Lung (tissue), 12 donors: ENCODE results near the gene PTPRJ. TPM values are rescaled to one million over a fixed set of nuclear protein-coding genes. Genes with fewer than 3 reads are reported as not detected.

Source experiments
- ATAC-seq: fragments of 200-7000 bp; cut with Tn5 transposase; one replicate; pipeline ENCODE4 v1.9.1; 2020; ENCODE audit warnings: moderate number of reproducible peaks; ENCODE audit not compliant: insufficient read depth, low FRiP score
- DNase-seq, 3 donors: peaks; one replicate each; pipeline ENCODE4 v3.0.0-alpha.2; 2013 to 2017
- H3K27ac ChIP-seq, 2 donors: one replicate each; pipeline ENCODE4 v1.5.1; 2013; ENCODE audit warnings: mild to moderate bottlenecking in 2 of 2, moderate library complexity in 2 of 2, control low read depth in 1 of 2, inconsistent platforms in 1 of 2, low read depth in 1 of 2, low read length in 1 of 2
- H3K27me3 ChIP-seq, 3 donors: one replicate each; pipeline ENCODE4 v1.5.1; 2013; ENCODE audit warnings: low read length in 2 of 3; ENCODE audit not compliant: control insufficient read depth in 3 of 3, insufficient read depth in 3 of 3
- H3K36me3 ChIP-seq, 4 donors: one replicate each; pipeline ENCODE4 v1.5.1; 2013; ENCODE audit warnings: low read length in 4 of 4, mild to moderate bottlenecking in 1 of 4, moderate library complexity in 1 of 4; ENCODE audit not compliant: control insufficient read depth in 4 of 4, insufficient read depth in 4 of 4
- H3K4me1 ChIP-seq, 5 donors: one replicate each; pipeline ENCODE4 v1.5.1; 2013; ENCODE audit warnings: low read length in 5 of 5, mild to moderate bottlenecking in 2 of 5, moderate library complexity in 1 of 5; ENCODE audit not compliant: control insufficient read depth in 5 of 5, insufficient read depth in 5 of 5
- H3K4me3 ChIP-seq: one replicate; pipeline ENCODE4 v1.5.1; 2013; ENCODE audit warnings: mild to moderate bottlenecking, control low read depth, moderate library complexity
- H3K9ac ChIP-seq, 2 donors: one replicate each; pipeline ENCODE4 v1.5.1; 2013; ENCODE audit warnings: low read length in 2 of 2, control low read depth in 1 of 2; ENCODE audit not compliant: insufficient read depth in 1 of 2
- H3K9me3 ChIP-seq, 4 donors: one replicate each; pipeline ENCODE4 v1.5.1; 2013; ENCODE audit warnings: low read length in 3 of 4, mild to moderate bottlenecking in 1 of 4, moderate library complexity in 1 of 4; ENCODE audit not compliant: control insufficient read depth in 4 of 4, insufficient read depth in 3 of 4
- CTCF ChIP-seq: IDR thresholded peaks from 2 replicates; pipeline ENCODE4 v1.5.1; 2012; ENCODE audit warnings: mild to moderate bottlenecking; ENCODE audit errors: control extremely low read depth, extremely low read depth
- WGBS, 2 donors: extraction: QIAGEN DNeasy Blood & Tissue Kit; methylation state at CpG; one replicate each; pipeline ENCODE4 v1.1.7; 2013; 5-methylcytosine and 5-hydroxymethylcytosine counted together
- polyA plus RNA-seq, 2 donors: library from polyadenylated mRNA; stranded (reverse); fragments of 200-250 nt; gene quantifications; one replicate each; pipeline ENCODE4 v1.2.1, GENCODE V29; 2013
- total RNA-seq, 2 donors: library from RNA; depleted of rRNA in 1 of 2; stranded (reverse); fragments of >200 nt in 1 of 2; gene quantifications; one replicate each; pipeline ENCODE4 v1.2.1, GENCODE V29; 2014 to 2021
- donor health status: control.
- donor health status: control.
- donor health status: Bipolar disorder and iron deficiency.
- donor health status: healthy.
- donor health status: DM: yes; HTN: yes; CAD: no.

Gene PTPRJ
- total and polyA plus RNA-seq, 4 donors, result 3.9 to 51.4 (median 32.0) TPM

GRCh38 chr11:47969401-47969800 lies 11.0 kb upstream of the PTPRJ start:
- WGBS, 2 donors, result 93 to 94% methylated on average over 8 of the region's 8 CpGs
- no peak overlapping the region for H3K9ac ChIP-seq
- ATAC-seq, result no peak
- no peak for DNase-seq
- H3K9me3 ChIP-seq, result no peaks in the 10 kb centered on the region
- no peak for TF ChIP-seq CTCF
- H3K27ac ChIP-seq, result no peak overlapping the region
- no peaks in the 10 kb centered on the region for H3K36me3 ChIP-seq
- peaks cover 0 to 5% (median 3%) of the 10 kb centered on the region in 5 donors for H3K4me1 ChIP-seq
- no peaks in the 10 kb centered on the region for H3K27me3 ChIP-seq
- no peak overlapping the region for H3K4me3 ChIP-seq

GRCh38 chr11:47971501-47971900 lies 8.9 kb upstream of the PTPRJ start:
- no peaks in the 10 kb centered on the region for H3K36me3 ChIP-seq
- WGBS, 2 donors, result 94% methylated on average over 4 of the region's 4 CpGs

GRCh38 chr11:47973173-47973572 lies 7.2 kb upstream of the PTPRJ start:
- 97 to 99% methylated on average over 4 of the region's 4 CpGs for WGBS, 2 donors
- H3K27ac ChIP-seq, result no peak overlapping the region

More at GRCh38 chr11:47971501-47971900, 8.9 kb upstream of the PTPRJ start:
- H3K9ac ChIP-seq, result no peak overlapping the region
- no peak for TF ChIP-seq CTCF
- no peaks in the 10 kb centered on the region for H3K9me3 ChIP-seq
- H3K27me3 ChIP-seq, result no peaks in the 10 kb centered on the region
- no peak for DNase-seq
- H3K4me1 ChIP-seq, result peaks cover 0 to 8% (median 6%) of the 10 kb centered on the region in 5 donors
- H3K4me3 ChIP-seq, result no peak overlapping the region
- no peak overlapping the region for H3K27ac ChIP-seq
- ATAC-seq, result no peak

More at GRCh38 chr11:47973173-47973572, 7.2 kb upstream of the PTPRJ start:
- H3K9ac ChIP-seq, result no peak overlapping the region
- DNase-seq (no peak), ATAC-seq (no peak)
- no peak overlapping the region for H3K4me3 ChIP-seq
- no peaks in the 10 kb centered on the region for H3K9me3 ChIP-seq
- peaks cover 0 to 8% (median 6%) of the 10 kb centered on the region in 5 donors for H3K4me1 ChIP-seq
- no peaks in the 10 kb centered on the region for H3K36me3 ChIP-seq
- no peaks in the 10 kb centered on the region for H3K27me3 ChIP-seq
- no peak for TF ChIP-seq CTCF
